Activated CD8-positive, alpha-beta memory T cell treated with anti-CD3 and anti-CD28 coated beads, Interleukin-2, amount 50 U/mL, for 1 hour (primary cell): ENCODE results near the gene VPS26A.
"Not testable (repeated sequence)": the region's sequence is repeated elsewhere in the genome, so short reads cannot be mapped to it uniquely, and the experiment has no call there.

Source experiments
- DNase-seq: peaks from one replicate; pipeline ENCODE4 v3.0.0-alpha.2; 2020; ENCODE audit errors: extremely low read depth

Gene VPS26A

GRCh38 chr10:69103784-69104183 lies 20.2 kb upstream of the VPS26A start:
- DNase-seq: no peak

- no peak for DNase-seq
These were observed 18.8 kb upstream of the VPS26A start for GRCh38 chr10:69104994-69105790.

GRCh38 chr10:69107176-69107490 lies 16.8 kb upstream of the VPS26A start:
- DNase-seq: no peak

- DNase-seq: no peak
These were observed 16.3 kb upstream of the VPS26A start for GRCh38 chr10:69107699-69108098.

- DNase-seq: no peak
These were observed 4.1 kb upstream of the VPS26A start for GRCh38 chr10:69119896-69120295.

- no peak for DNase-seq
These were observed 652 bp upstream of the VPS26A start for GRCh38 chr10:69123306-69123746.

- no peak for DNase-seq
These were observed 738 bp downstream of the VPS26A start for GRCh38 chr10:69124563-69125268.

GRCh38 chr10:69125554-69125953 lies 1.6 kb downstream of the VPS26A start:
- no peak for DNase-seq

- no peak for DNase-seq
These were observed 6.3 kb downstream of the VPS26A start for GRCh38 chr10:69130251-69130650.

GRCh38 chr10:69139961-69140360 lies 16.0 kb downstream of the VPS26A start:
- DNase-seq: no peak

GRCh38 chr10:69141304-69141703 lies 17.3 kb downstream of the VPS26A start:
- no peak for DNase-seq

- not testable (repeated sequence) for DNase-seq
These were observed 18.1 kb downstream of the VPS26A start for GRCh38 chr10:69142074-69142473.

- no peak for DNase-seq
These were observed 19.0 kb downstream of the VPS26A start for GRCh38 chr10:69142983-69143382.

- DNase-seq: no peak
These were observed 21.4 kb downstream of the VPS26A start for GRCh38 chr10:69145329-69145728.

- DNase-seq: no peak
These were observed 21.9 kb downstream of the VPS26A start for GRCh38 chr10:69145864-69146263.

GRCh38 chr10:69146759-69147158 lies 22.8 kb downstream of the VPS26A start:
- DNase-seq: no peak

- DNase-seq: no peak
These were observed 28.0 kb downstream of the VPS26A start for GRCh38 chr10:69151984-69152383.

- DNase-seq: no peak
These were observed 29.2 kb downstream of the VPS26A start for GRCh38 chr10:69153227-69153626.

- DNase-seq: no peak
These were observed 36.8 kb downstream of the VPS26A start for GRCh38 chr10:69160809-69161241.

GRCh38 chr10:69168493-69168892 lies 44.5 kb downstream of the VPS26A start:
- no peak for DNase-seq

GRCh38 chr10:69172241-69172982 lies 48.4 kb downstream of the VPS26A start:
- DNase-seq: no peak

- DNase-seq: not testable (repeated sequence)
These were observed 51.3 kb downstream of the VPS26A start for GRCh38 chr10:69175326-69175725.

GRCh38 chr10:69176823-69177222 lies 52.8 kb downstream of the VPS26A start:
- DNase-seq: no peak
